Smooth muscle cell (in vitro differentiated cells): Measurements from ENCODE around the gene PCBP2. TPM values are rescaled to one million over a fixed set of nuclear protein-coding genes. Genes with fewer than 3 reads are reported as not detected.
A peak's percentile ranks its signal among the peaks of the same experiment; 100 is the strongest.

Source experiments
- DNase-seq: peaks from one replicate; lab custom pipeline; 2025; ENCODE audit not compliant: unreplicated experiment; lab: John Stamatoyannopoulos, UW
- H2AFZ ChIP-seq: fragments of 200-600 bp; sonication (generic); 2 replicates; pipeline ENCODE4 v1.6.0; 2016; ENCODE audit warnings: antibody characterized with exemption, low read depth, mild to moderate bottlenecking
- H3F3A ChIP-seq: fragments of 200-600 bp; sonication (generic); 2 replicates; pipeline ENCODE4 v1.6.0; 2017; ENCODE audit warnings: antibody characterized with exemption, low read depth
- H3K27ac ChIP-seq: fragments of 200-600 bp; sonication (generic); 2 replicates; pipeline ENCODE4 v1.5.1; 2016; ENCODE audit warnings: low read depth, mild to moderate bottlenecking
- H3K27me3 ChIP-seq: fragments of 200-600 bp; sonication (generic); 2 replicates; pipeline ENCODE4 v1.6.1; 2016; ENCODE audit warnings: low read depth, mild to moderate bottlenecking
- H3K36me3 ChIP-seq: fragments of 200-600 bp; sonication (generic); 2 replicates; pipeline ENCODE4 v1.5.1; 2016; ENCODE audit warnings: low read depth
- H3K4me1 ChIP-seq: fragments of 200-600 bp; sonication (generic); 2 replicates; pipeline ENCODE4 v1.5.1; 2016; ENCODE audit warnings: low read depth
- H3K4me2 ChIP-seq: fragments of 200-600 bp; sonication (generic); 2 replicates; pipeline ENCODE4 v1.6.0; 2016; ENCODE audit warnings: mild to moderate bottlenecking
- H3K4me3 ChIP-seq: fragments of 200-600 bp; sonication (generic); 2 replicates; pipeline ENCODE4 v1.5.1; 2016; ENCODE audit warnings: mild to moderate bottlenecking
- H3K79me2 ChIP-seq: fragments of 200-600 bp; sonication (generic); 2 replicates; pipeline ENCODE4 v1.6.0; 2016; ENCODE audit warnings: low read depth, mild to moderate bottlenecking
- H3K9ac ChIP-seq: fragments of 200-600 bp; sonication (generic); 2 replicates; pipeline ENCODE4 v1.6.0; 2016; ENCODE audit warnings: low read depth
- H3K9me3 ChIP-seq: fragments of 200-600 bp; sonication (generic); replicated peaks from 2 replicates; pipeline ENCODE4 v1.5.1; 2016; ENCODE audit warnings: low read depth
- H4K20me1 ChIP-seq: fragments of 200-600 bp; sonication (generic); 2 replicates; pipeline ENCODE4 v1.6.0; 2016; ENCODE audit warnings: low read depth
- WGBS: methylation state at CpG from one replicate; pipeline ENCODE4 v1.1.7; 2016; ENCODE audit warnings: low lambda C conversion rate; 5-methylcytosine and 5-hydroxymethylcytosine counted together
- polyA plus RNA-seq: library from polyadenylated mRNA; unstranded; fragments of >200 nt; fragmentation: Nextera tagmentation; extraction: Ambion mirVana; gene quantifications from 2 replicates; pipeline ENCODE4 v1.2.1, GENCODE V29; 2016
- total RNA-seq: library from RNA; depleted of rRNA; stranded (reverse); fragments of >200 nt; gene quantifications from 2 replicates; pipeline ENCODE4 v1.2.3, GENCODE V29; 2014
- TF ChIP-seq, protein P1 (sequence below): fragments of 200-600 bp; sonication (generic); IDR thresholded peaks from 2 replicates; pipeline ENCODE4 v1.5.1; 2017; ENCODE audit warnings: borderline replicate concordance, mild to moderate bottlenecking, antibody characterized with exemption; ENCODE audit not compliant: insufficient read depth, poor library complexity, severe bottlenecking

PCBP2 gene
- total and polyA plus RNA-seq, 2 experiments from 2014 or later, result 90.8 to 306 TPM

DNA sequence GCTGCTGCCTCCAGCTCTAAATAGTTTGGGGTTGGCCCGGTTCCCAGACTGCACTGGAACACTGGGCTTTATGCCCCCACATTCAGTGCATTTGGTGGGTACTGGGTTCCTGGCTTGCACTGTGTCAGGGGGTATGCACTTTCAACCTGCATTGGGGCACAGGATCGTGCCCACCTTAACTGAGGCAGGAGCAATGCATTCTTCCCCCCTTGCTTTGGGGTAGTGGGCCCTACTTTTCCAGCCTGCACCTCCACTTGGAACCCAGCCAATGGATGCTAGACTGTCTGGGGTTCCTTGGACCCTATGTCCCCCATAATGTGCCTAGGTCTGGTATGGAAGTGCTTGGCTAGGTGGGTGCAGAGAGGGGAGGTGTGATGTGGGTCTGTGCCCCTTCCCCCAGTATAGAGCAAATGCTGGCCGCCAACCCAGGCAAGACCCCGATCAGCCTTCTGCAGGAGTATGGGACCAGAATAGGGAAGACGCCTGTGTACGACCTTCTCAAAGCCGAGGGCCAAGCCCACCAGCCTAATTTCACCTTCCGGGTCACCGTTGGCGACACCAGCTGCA is 49.8 kb downstream of the PCBP2 start:
- 79% methylated on average over 10 of the region's 10 CpGs for WGBS
- Histone ChIP-seq H3K36me3 (no peaks in the 10 kb centered on the region), H3K4me1 (peaks cover 27% of the 10 kb centered on the region), H4K20me1 (no peaks in the 10 kb centered on the region), H3K27ac (peak overlapping the region; percentile 98), H3K79me2 (peaks cover 18% of the 10 kb centered on the region), H3K9me3 (no peaks in the 10 kb centered on the region), H3K9ac (peak overlapping the region; percentile 89), H3K4me3 (peak overlapping the region; percentile 57), H3K4me2 (peak overlapping the region; percentile 88), H3F3A (peaks cover 7% of the 10 kb centered on the region), H2AFZ (no peak overlapping the region), H3K27me3 (no peaks in the 10 kb centered on the region)
- TF ChIP-seq, protein P1, sequence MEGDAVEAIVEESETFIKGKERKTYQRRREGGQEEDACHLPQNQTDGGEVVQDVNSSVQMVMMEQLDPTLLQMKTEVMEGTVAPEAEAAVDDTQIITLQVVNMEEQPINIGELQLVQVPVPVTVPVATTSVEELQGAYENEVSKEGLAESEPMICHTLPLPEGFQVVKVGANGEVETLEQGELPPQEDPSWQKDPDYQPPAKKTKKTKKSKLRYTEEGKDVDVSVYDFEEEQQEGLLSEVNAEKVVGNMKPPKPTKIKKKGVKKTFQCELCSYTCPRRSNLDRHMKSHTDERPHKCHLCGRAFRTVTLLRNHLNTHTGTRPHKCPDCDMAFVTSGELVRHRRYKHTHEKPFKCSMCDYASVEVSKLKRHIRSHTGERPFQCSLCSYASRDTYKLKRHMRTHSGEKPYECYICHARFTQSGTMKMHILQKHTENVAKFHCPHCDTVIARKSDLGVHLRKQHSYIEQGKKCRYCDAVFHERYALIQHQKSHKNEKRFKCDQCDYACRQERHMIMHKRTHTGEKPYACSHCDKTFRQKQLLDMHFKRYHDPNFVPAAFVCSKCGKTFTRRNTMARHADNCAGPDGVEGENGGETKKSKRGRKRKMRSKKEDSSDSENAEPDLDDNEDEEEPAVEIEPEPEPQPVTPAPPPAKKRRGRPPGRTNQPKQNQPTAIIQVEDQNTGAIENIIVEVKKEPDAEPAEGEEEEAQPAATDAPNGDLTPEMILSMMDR, result no peak
- no peak for DNase-seq

DNA sequence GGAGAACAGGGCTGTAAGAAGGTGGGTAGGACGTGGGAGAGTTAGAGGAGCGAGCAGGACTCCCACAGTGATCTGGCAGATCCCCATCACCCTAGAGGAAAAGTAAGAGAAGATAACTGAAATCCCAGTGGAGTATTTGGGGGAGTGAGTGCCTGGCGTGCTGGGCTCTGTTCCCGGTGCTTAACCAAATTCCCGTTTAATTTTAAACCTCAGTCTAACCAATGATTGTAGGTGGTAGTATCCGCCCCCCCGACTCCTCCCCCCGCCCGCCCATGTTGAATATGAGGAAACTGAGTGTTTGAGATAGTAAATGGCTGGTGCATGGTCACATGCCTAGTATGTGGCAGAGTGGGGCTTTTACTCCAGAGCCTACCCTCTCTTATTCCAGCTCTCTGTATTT is 50.4 kb downstream of the PCBP2 start:
- H3F3A ChIP-seq, result peaks cover 7% of the 10 kb centered on the region
- no peaks in the 10 kb centered on the region for H3K36me3 ChIP-seq
- H3K9me3 ChIP-seq, result no peaks in the 10 kb centered on the region
- peak overlapping the region; percentile 88 for H3K4me2 ChIP-seq
- H3K27me3 ChIP-seq, result no peaks in the 10 kb centered on the region
- H2AFZ ChIP-seq, result no peak overlapping the region
- H3K9ac ChIP-seq, result peak overlapping the region; percentile 89
- whole genome bisulfite sequencing, result 93% methylated on average over 9 of the region's 9 CpGs
- DNase-seq, result no peak
- TF ChIP-seq, protein P1, result no peak
- H3K27ac ChIP-seq, result peak overlapping the region; percentile 98
- H3K79me2 ChIP-seq, result peaks cover 18% of the 10 kb centered on the region
- H3K4me1 ChIP-seq, result peaks cover 26% of the 10 kb centered on the region
- peak overlapping the region; percentile 57 for H3K4me3 ChIP-seq
- H4K20me1 ChIP-seq, result no peaks in the 10 kb centered on the region

DNA sequence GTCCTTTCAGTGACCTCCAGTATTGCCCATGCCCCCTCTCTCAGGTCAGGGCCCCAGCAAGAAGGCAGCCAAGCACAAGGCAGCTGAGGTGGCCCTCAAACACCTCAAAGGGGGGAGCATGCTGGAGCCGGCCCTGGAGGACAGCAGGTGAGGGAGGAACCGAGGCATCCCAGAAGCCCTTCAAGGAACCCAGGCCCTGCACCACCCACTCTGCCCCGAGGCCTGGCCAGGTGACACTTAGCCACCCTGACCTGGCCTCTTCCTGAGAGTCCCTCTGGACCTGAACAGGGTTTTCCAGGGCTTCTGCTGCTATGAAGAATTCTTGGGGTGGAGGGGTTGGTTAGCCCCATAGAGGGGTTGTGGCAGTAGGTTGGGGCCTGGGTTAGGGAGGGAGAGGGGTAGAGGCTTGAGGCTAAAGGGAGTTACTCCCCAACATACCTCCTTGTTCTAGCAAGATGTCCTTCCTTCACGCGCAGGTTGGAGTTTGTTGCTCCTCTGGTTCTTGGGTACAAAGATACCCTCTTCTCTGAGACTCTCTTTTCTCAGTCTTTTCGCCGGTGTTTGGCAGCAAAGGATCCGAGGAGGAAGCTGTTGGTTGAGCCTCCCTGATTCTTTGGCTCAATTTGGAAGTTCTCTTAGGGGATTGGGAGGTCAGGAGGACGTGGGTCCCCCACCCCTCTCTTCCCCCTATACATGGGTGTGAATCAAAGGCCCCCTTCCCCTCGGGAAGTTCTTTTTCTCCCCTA is 51.3 kb downstream of the PCBP2 start:
- TF ChIP-seq, protein P1, result no peak
- Histone ChIP-seq H3K9me3 (no peaks in the 10 kb centered on the region), H3K4me1 (peaks cover 22% of the 10 kb centered on the region), H4K20me1 (no peaks in the 10 kb centered on the region), H3K36me3 (no peaks in the 10 kb centered on the region), H3K27ac (no peak overlapping the region), H3K9ac (no peak overlapping the region), H2AFZ (no peak overlapping the region), H3K79me2 (peaks cover 13% of the 10 kb centered on the region), H3K4me3 (no peak overlapping the region), H3K4me2 (no peak overlapping the region), H3K27me3 (no peaks in the 10 kb centered on the region), H3F3A (peaks cover 7% of the 10 kb centered on the region)
- no peak for DNase-seq
- 94% methylated on average over 10 of the region's 10 CpGs for WGBS
